Smooth muscle cell (in vitro differentiated cells): Measurements from ENCODE around the gene GIT2. TPM values are rescaled to one million over a fixed set of nuclear protein-coding genes. Genes with fewer than 3 reads are reported as not detected.

Experiments
- DNase-seq: peaks from one replicate; lab custom pipeline; 2025; ENCODE audit not compliant: unreplicated experiment; lab: John Stamatoyannopoulos, UW
- H2AFZ ChIP-seq: fragments of 200-600 bp; sonication (generic); 2 replicates; pipeline ENCODE4 v1.6.0; 2016; ENCODE audit warnings: antibody characterized with exemption, low read depth, mild to moderate bottlenecking
- H3F3A ChIP-seq: fragments of 200-600 bp; sonication (generic); 2 replicates; pipeline ENCODE4 v1.6.0; 2017; ENCODE audit warnings: antibody characterized with exemption, low read depth
- H3K27ac ChIP-seq: fragments of 200-600 bp; sonication (generic); 2 replicates; pipeline ENCODE4 v1.5.1; 2016; ENCODE audit warnings: low read depth, mild to moderate bottlenecking
- H3K27me3 ChIP-seq: fragments of 200-600 bp; sonication (generic); 2 replicates; pipeline ENCODE4 v1.6.1; 2016; ENCODE audit warnings: low read depth, mild to moderate bottlenecking
- H3K36me3 ChIP-seq: fragments of 200-600 bp; sonication (generic); 2 replicates; pipeline ENCODE4 v1.5.1; 2016; ENCODE audit warnings: low read depth
- H3K4me1 ChIP-seq: fragments of 200-600 bp; sonication (generic); 2 replicates; pipeline ENCODE4 v1.5.1; 2016; ENCODE audit warnings: low read depth
- H3K4me2 ChIP-seq: fragments of 200-600 bp; sonication (generic); 2 replicates; pipeline ENCODE4 v1.6.0; 2016; ENCODE audit warnings: mild to moderate bottlenecking
- H3K4me3 ChIP-seq: fragments of 200-600 bp; sonication (generic); 2 replicates; pipeline ENCODE4 v1.5.1; 2016; ENCODE audit warnings: mild to moderate bottlenecking
- H3K79me2 ChIP-seq: fragments of 200-600 bp; sonication (generic); 2 replicates; pipeline ENCODE4 v1.6.0; 2016; ENCODE audit warnings: low read depth, mild to moderate bottlenecking
- H3K9ac ChIP-seq: fragments of 200-600 bp; sonication (generic); 2 replicates; pipeline ENCODE4 v1.6.0; 2016; ENCODE audit warnings: low read depth
- H3K9me3 ChIP-seq: fragments of 200-600 bp; sonication (generic); replicated peaks from 2 replicates; pipeline ENCODE4 v1.5.1; 2016; ENCODE audit warnings: low read depth
- H4K20me1 ChIP-seq: fragments of 200-600 bp; sonication (generic); 2 replicates; pipeline ENCODE4 v1.6.0; 2016; ENCODE audit warnings: low read depth
- CTCF ChIP-seq: fragments of 200-600 bp; sonication (generic); IDR thresholded peaks from 2 replicates; pipeline ENCODE4 v1.5.1; 2017; ENCODE audit warnings: borderline replicate concordance, mild to moderate bottlenecking, antibody characterized with exemption; ENCODE audit not compliant: insufficient read depth, poor library complexity, severe bottlenecking
- WGBS: methylation state at CpG from one replicate; pipeline ENCODE4 v1.1.7; 2016; ENCODE audit warnings: low lambda C conversion rate; 5-methylcytosine and 5-hydroxymethylcytosine counted together
- polyA plus RNA-seq: library from polyadenylated mRNA; unstranded; fragments of >200 nt; fragmentation: Nextera tagmentation; extraction: Ambion mirVana; gene quantifications from 2 replicates; pipeline ENCODE4 v1.2.1, GENCODE V29; 2016
- total RNA-seq: library from RNA; depleted of rRNA; stranded (reverse); fragments of >200 nt; gene quantifications from 2 replicates; pipeline ENCODE4 v1.2.3, GENCODE V29; 2014

Gene GIT2
- total and polyA plus RNA-seq, 2 experiments from 2014 or later = 20.3 to 27.3 TPM

GRCh38 chr12:109888179-109889020, 107.8 kb downstream of the GIT2 start:
- no peaks in the 10 kb centered on the region for H4K20me1 ChIP-seq
- DNase-seq = no peak
- WGBS = 82% methylated on average over 12 of the region's 12 CpGs
- H2AFZ ChIP-seq = no peak overlapping the region
- no peak for TF ChIP-seq CTCF
- no peaks in the 10 kb centered on the region for H3K9me3 ChIP-seq
- peak overlapping the region; percentile 52 for H3K27ac ChIP-seq
- no peaks in the 10 kb centered on the region for H3K4me1 ChIP-seq
- no peaks in the 10 kb centered on the region for H3K36me3 ChIP-seq
- H3K4me3 ChIP-seq = no peak overlapping the region
- H3F3A ChIP-seq = no peaks in the 10 kb centered on the region
- no peaks in the 10 kb centered on the region for H3K27me3 ChIP-seq
- H3K4me2 ChIP-seq = no peak overlapping the region
- no peaks in the 10 kb centered on the region for H3K79me2 ChIP-seq
- H3K9ac ChIP-seq = no peak overlapping the region

GRCh38 chr12:109885616-109886015, 110.6 kb downstream of the GIT2 start:
- Histone ChIP-seq H3K4me2 (no peak overlapping the region), H3K27ac (no peak overlapping the region), H3K4me3 (no peak overlapping the region), H3K79me2 (no peaks in the 10 kb centered on the region), H3K36me3 (no peaks in the 10 kb centered on the region), H4K20me1 (no peaks in the 10 kb centered on the region), H3F3A (no peaks in the 10 kb centered on the region), H3K4me1 (peaks cover 4% of the 10 kb centered on the region), H3K9ac (no peak overlapping the region), H3K27me3 (no peaks in the 10 kb centered on the region), H3K9me3 (no peaks in the 10 kb centered on the region), H2AFZ (no peak overlapping the region)
- no peak for TF ChIP-seq CTCF
- DNase-seq = no peak
- 79% methylated on average over 10 of the region's 10 CpGs for WGBS

GRCh38 chr12:109883461-109883860, 112.7 kb downstream of the GIT2 start:
- no peak for DNase-seq
- H3F3A ChIP-seq = no peaks in the 10 kb centered on the region
- 84% methylated on average over 4 of the region's 4 CpGs for WGBS
- H3K4me3 ChIP-seq = no peak overlapping the region
- H3K79me2 ChIP-seq = peaks cover 11% of the 10 kb centered on the region
- H3K9ac ChIP-seq = no peak overlapping the region
- no peak overlapping the region for H3K27ac ChIP-seq
- no peaks in the 10 kb centered on the region for H3K9me3 ChIP-seq
- H2AFZ ChIP-seq = no peak overlapping the region
- no peaks in the 10 kb centered on the region for H3K27me3 ChIP-seq
- no peak for TF ChIP-seq CTCF
- H3K4me1 ChIP-seq = peaks cover 12% of the 10 kb centered on the region
- H4K20me1 ChIP-seq = peaks cover 7% of the 10 kb centered on the region
- H3K36me3 ChIP-seq = no peaks in the 10 kb centered on the region
- no peak overlapping the region for H3K4me2 ChIP-seq

GRCh38 chr12:109881752-109882151, 114.4 kb downstream of the GIT2 start:
- WGBS = 79% methylated on average over 2 of the region's 2 CpGs
- H3K27me3 ChIP-seq = no peaks in the 10 kb centered on the region

More at GRCh38 chr12:109881752-109882151, 114.4 kb downstream of the GIT2 start:
- H3K36me3 ChIP-seq = no peaks in the 10 kb centered on the region
- H4K20me1 ChIP-seq = peaks cover 24% of the 10 kb centered on the region
- no peaks in the 10 kb centered on the region for H3F3A ChIP-seq
- H3K9ac ChIP-seq = no peak overlapping the region
- TF ChIP-seq CTCF = no peak
- peaks cover 17% of the 10 kb centered on the region for H3K4me1 ChIP-seq
- H3K9me3 ChIP-seq = no peaks in the 10 kb centered on the region
- H3K27ac ChIP-seq = no peak overlapping the region
- H2AFZ ChIP-seq = no peak overlapping the region
- H3K4me2 ChIP-seq = no peak overlapping the region
- no peak for DNase-seq
- peaks cover 23% of the 10 kb centered on the region for H3K79me2 ChIP-seq
- no peak overlapping the region for H3K4me3 ChIP-seq
